Measurements from ENCODE around the gene LRRC74A. TPM values are rescaled to one million over a fixed set of nuclear protein-coding genes. Genes with fewer than 3 reads are reported as not detected.

LRRC74A gene
- total RNA-seq, 2 donors from 2014 or later, result not detected

DNA sequence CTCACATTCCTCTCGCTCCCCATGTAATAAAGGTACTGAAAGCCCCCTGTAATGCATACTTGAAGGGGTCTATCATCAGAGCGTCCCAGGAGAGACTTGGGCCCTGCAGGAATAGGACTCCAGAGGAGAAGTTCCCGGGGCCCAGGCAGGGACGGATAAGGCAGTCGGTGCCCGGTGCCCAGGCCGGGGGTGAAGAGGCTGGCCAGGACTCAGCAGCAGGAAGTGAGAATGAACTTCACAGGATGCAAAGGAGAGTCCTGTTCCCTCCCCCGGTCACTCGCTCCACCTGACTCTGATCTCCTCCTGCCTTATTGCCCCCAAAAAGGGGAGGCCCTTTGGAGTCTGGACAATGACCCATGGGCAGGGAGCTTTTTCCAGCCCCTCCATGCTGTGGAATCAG is 40.2 kb downstream of the LRRC74A start:
- H3K9me3 ChIP-seq, result no peaks in the 10 kb centered on the region
- H3K4me3 ChIP-seq, result no peak overlapping the region
- no peaks in the 10 kb centered on the region for H3K4me1 ChIP-seq
- H3K36me3 ChIP-seq, result no peaks in the 10 kb centered on the region
- no peak for DNase-seq
- no peaks in the 10 kb centered on the region for H3K27me3 ChIP-seq
- intact Hi-C loops (cut with DNase I), result loop anchor here (10.0 kb wide), 1 partner anchor 152 kb away; no protein-coding TSS in a partner anchor
- H3K27ac ChIP-seq, result no peak overlapping the region
- TF ChIP-seq, protein P1, sequence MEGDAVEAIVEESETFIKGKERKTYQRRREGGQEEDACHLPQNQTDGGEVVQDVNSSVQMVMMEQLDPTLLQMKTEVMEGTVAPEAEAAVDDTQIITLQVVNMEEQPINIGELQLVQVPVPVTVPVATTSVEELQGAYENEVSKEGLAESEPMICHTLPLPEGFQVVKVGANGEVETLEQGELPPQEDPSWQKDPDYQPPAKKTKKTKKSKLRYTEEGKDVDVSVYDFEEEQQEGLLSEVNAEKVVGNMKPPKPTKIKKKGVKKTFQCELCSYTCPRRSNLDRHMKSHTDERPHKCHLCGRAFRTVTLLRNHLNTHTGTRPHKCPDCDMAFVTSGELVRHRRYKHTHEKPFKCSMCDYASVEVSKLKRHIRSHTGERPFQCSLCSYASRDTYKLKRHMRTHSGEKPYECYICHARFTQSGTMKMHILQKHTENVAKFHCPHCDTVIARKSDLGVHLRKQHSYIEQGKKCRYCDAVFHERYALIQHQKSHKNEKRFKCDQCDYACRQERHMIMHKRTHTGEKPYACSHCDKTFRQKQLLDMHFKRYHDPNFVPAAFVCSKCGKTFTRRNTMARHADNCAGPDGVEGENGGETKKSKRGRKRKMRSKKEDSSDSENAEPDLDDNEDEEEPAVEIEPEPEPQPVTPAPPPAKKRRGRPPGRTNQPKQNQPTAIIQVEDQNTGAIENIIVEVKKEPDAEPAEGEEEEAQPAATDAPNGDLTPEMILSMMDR (IDR thresholded peaks at IDR 0.05), result no peak
- H3K9ac ChIP-seq (ENCODE audit: low read depth in 2 of 2, low read length in 2 of 2), result no peak overlapping the region

DNA sequence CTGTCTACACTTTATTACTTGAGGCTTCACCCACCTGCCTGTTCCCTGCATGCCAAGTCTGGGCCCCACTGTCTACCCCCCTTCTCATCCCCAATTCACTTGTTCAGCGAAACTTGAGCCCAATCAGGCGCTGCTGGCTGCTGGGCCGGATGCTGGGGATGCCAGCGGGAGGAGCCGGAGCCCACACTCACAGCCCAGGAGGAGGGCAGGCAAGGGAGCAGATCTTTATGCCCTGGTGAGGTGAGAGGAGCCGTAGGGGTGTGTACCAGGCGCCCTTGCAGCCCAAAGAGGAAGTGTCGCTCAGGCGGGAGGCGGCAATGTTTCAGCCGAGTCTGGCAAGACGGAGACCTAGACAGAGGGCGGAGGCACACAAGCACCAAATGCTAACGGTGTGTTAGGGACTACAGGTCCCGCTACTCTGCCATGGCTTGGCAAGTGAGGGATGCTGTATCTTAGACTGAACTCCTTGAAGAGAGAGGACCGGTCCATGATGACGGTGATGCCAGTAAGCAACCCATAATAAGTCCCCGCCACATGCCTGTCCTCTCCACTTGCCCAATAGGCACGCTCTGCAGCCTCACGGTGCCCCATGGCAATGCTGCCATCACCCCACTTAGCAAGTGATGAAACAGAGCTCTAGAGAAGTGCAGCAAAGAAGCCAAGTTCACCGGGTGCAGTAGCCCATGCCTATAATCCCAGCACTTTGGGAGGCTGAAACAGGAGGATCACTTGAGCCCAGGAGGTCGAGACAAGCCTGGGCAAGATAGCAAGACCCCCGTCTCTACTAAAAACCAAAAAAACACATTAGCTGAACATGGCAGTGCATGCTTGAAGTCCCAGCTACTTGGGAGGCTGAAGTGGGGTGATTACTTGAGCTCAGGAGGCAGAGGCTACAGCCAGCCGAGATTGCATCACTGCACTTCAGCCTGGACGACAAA is 41.6 kb downstream of the LRRC74A start:
- Histone ChIP-seq H3K27ac (no peak overlapping the region), H3K27me3 (no peaks in the 10 kb centered on the region), H3K4me1 (no peaks in the 10 kb centered on the region), H3K4me3 (no peak overlapping the region), H3K9ac (ENCODE audit: low read depth in 2 of 2, low read length in 2 of 2) (no peak overlapping the region), H3K9me3 (no peaks in the 10 kb centered on the region), H3K36me3 (no peaks in the 10 kb centered on the region)
- DNase-seq, result no peak
- TF ChIP-seq, protein P1 (IDR thresholded peaks at IDR 0.05), result no peak
- intact Hi-C loops (cut with DNase I), result loop anchor here (10.0 kb wide), 1 partner anchor 153 kb away; no protein-coding TSS in a partner anchor

DNA sequence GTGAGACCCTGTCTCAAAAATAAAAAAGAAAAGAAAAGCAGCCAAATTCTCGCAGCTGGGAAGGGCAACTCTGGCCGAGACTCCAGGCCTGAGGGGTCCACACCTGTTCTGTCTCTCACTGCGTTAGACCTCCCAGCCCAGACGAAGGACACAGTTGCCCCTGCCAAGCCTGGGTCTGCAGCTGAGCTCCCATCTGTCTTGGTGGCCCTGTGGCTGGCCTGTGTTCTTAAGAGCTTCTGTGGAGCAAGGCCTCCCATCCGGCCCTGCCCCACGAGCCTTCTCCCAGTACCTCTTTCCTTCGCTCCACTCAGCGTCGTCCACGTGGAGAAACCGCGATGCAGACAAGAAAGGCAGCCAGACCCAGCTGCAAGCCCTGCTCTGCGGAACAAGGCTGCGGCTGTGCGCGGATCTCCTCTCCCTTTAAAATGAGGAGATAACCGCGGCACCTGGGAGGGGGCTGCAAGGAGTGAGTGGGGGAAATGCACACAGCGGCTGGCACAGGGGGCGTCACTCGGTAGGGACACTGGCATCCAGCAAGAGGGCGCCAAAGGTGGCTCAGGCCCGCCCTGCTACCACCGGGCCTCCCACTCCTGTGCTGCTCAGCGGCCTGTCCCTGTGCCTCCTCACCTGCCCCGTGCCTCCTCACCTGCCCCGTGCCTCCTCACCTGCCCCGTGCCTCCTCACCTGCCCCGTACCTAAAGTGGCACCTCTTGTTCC is 42.4 kb downstream of the LRRC74A start:
- TF ChIP-seq, protein P1 (IDR thresholded peaks at IDR 0.05), result no peak
- H3K27ac ChIP-seq, result no peak overlapping the region

DNA sequence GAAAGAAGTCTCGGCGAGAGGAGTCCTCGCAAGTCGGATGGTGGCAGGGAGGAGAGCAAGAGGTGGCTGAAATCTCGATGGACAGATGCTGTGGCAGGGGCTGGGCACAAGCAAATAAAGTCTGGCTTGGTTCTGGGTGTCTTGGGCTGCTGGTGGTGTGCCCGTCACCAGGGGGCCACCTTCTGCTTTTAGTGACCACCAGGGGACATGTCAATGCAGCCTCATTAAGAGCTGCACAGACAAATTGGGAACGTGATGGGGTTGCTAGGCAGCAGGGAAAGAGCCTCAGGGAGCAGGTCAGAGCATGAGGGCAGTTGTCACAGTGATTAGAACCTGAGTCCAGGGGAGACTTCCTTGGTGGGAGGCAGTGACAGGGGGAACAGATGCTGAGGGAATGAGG is 44.0 kb downstream of the LRRC74A start:
- intact Hi-C loops (cut with DNase I), result no loop called here
- no peak overlapping the region for H3K27ac ChIP-seq
- H3K9ac ChIP-seq (ENCODE audit: low read depth in 2 of 2, low read length in 2 of 2), result no peak overlapping the region
- H3K36me3 ChIP-seq, result no peaks in the 10 kb centered on the region
- H3K4me1 ChIP-seq, result no peaks in the 10 kb centered on the region
- no peak overlapping the region for H3K4me3 ChIP-seq
- no peaks in the 10 kb centered on the region for H3K27me3 ChIP-seq
- H3K9me3 ChIP-seq, result no peaks in the 10 kb centered on the region
- TF ChIP-seq, protein P1 (IDR thresholded peaks at IDR 0.05), result no peak
- no peak for DNase-seq

More for the DNA sequence above, 42.4 kb downstream of the LRRC74A start:
- Histone ChIP-seq H3K4me1 (no peaks in the 10 kb centered on the region), H3K36me3 (no peaks in the 10 kb centered on the region), H3K27me3 (no peaks in the 10 kb centered on the region), H3K4me3 (no peak overlapping the region), H3K9ac (ENCODE audit: low read depth in 2 of 2, low read length in 2 of 2) (no peak overlapping the region), H3K9me3 (no peaks in the 10 kb centered on the region)
- intact Hi-C loops (cut with DNase I), result loop anchor here (10.0 kb wide), 1 partner anchor 154 kb away; no protein-coding TSS in a partner anchor
- DNase-seq, result no peak

DNA sequence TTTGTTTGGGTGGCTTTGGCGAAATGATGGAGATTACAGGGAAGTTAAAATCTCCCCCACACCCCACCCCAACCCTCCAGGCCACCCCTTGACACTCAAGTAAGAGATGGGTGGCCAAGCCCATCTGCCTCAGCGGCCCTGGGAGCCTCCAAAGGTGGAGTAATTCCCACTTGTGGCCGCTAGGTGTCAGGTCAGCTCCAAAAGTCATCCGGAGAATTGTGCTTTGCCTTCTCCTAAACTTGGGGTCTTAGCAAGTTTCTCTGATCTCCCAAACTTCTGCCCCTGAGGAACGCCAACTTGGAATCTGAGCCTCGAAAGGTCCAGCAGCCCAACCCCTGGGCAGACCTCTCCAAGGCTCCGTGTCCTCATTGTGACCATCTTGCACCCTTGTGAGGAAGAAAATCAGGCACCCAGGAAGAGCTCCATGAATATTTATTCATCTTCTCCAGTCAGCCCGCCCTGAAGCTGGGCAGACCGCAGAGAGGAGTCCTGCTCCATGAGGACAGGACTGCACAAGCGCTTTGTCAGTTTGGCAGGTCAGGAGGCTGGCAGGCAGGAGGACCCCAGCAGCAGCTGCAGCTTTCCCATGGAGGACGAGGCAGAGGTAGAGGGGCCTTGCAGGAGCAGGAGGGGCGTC is 46.7 kb downstream of the LRRC74A start:
- TF ChIP-seq, protein P1 (IDR thresholded peaks at IDR 0.05), result peak; percentile 91
- H3K4me1 ChIP-seq, result no peaks in the 10 kb centered on the region
- peak; percentile 57 for DNase-seq
- no peak overlapping the region for H3K27ac ChIP-seq
- no peak overlapping the region for H3K4me3 ChIP-seq
- intact Hi-C loops (cut with DNase I), result no loop called here
- no peaks in the 10 kb centered on the region for H3K36me3 ChIP-seq
- no peaks in the 10 kb centered on the region for H3K27me3 ChIP-seq
- no peaks in the 10 kb centered on the region for H3K9me3 ChIP-seq
- H3K9ac ChIP-seq (ENCODE audit: low read depth in 2 of 2, low read length in 2 of 2), result no peak overlapping the region

Data from colonic mucosa (tissue), 4 donors.